ENCODE data around the gene SLC27A6.

DNA sequence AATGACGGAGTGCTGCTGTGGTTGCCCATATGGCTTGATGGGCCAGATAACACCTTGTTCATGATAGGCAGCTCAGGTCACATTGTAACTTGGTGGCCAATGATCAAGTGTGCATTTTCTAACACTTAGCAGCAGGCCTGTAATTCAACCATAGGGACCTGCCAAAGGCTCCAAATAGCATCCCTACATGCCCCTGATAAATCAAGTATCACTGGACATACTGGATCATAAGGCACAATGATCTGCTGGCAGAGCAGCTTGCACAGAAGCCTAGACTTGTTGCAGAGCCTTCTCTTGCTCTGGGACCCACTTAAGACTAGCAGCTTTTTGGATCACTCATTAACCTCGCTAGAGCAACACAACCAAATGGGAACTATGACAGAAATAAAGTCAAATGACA, 83.2 kb downstream of the SLC27A6 start:
- TF ChIP-seq, protein P1, sequence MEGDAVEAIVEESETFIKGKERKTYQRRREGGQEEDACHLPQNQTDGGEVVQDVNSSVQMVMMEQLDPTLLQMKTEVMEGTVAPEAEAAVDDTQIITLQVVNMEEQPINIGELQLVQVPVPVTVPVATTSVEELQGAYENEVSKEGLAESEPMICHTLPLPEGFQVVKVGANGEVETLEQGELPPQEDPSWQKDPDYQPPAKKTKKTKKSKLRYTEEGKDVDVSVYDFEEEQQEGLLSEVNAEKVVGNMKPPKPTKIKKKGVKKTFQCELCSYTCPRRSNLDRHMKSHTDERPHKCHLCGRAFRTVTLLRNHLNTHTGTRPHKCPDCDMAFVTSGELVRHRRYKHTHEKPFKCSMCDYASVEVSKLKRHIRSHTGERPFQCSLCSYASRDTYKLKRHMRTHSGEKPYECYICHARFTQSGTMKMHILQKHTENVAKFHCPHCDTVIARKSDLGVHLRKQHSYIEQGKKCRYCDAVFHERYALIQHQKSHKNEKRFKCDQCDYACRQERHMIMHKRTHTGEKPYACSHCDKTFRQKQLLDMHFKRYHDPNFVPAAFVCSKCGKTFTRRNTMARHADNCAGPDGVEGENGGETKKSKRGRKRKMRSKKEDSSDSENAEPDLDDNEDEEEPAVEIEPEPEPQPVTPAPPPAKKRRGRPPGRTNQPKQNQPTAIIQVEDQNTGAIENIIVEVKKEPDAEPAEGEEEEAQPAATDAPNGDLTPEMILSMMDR (IDR thresholded peaks at IDR 0.05) = no peak
- TF ChIP-seq POLR2A (IDR thresholded peaks at IDR 0.05; ENCODE audit: low read depth) (no peak), POLR2AphosphoS5 (IDR thresholded peaks at IDR 0.05) (no peak)
